Measurements from ENCODE around the gene SESTD1.

Gene SESTD1

GRCh38 chr2:179133016-179133415 is 131.6 kb downstream of the SESTD1 start:
- no peak overlapping the region for H3K4me3 ChIP-seq (ENCODE audit: low read length)
- TF ChIP-seq, protein P1, sequence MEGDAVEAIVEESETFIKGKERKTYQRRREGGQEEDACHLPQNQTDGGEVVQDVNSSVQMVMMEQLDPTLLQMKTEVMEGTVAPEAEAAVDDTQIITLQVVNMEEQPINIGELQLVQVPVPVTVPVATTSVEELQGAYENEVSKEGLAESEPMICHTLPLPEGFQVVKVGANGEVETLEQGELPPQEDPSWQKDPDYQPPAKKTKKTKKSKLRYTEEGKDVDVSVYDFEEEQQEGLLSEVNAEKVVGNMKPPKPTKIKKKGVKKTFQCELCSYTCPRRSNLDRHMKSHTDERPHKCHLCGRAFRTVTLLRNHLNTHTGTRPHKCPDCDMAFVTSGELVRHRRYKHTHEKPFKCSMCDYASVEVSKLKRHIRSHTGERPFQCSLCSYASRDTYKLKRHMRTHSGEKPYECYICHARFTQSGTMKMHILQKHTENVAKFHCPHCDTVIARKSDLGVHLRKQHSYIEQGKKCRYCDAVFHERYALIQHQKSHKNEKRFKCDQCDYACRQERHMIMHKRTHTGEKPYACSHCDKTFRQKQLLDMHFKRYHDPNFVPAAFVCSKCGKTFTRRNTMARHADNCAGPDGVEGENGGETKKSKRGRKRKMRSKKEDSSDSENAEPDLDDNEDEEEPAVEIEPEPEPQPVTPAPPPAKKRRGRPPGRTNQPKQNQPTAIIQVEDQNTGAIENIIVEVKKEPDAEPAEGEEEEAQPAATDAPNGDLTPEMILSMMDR (conservative IDR thresholded peaks at IDR 0.05; ENCODE audit: low read length): no peak
- DNase-seq (ENCODE audit: low read depth): no peak

DNA sequence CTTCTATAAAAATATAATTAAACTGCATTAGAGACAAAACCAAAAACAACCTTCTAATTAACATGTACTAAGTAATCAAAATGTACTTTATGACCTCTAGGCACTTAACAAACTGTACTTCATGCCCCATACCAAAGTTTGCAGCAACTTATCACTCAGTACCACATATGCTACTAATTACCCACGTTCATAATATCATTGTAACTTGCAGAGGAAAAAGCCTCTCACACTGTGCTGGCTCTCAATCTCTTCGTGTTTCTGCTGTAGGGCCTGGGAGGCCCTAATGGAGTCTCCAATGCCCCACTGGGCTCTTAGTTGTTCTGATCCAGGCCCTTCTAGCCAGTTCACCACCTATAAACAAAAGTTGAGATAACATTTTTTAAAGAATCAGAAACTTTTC is 132.6 kb downstream of the SESTD1 start:
- peak; percentile 25 for DNase-seq (ENCODE audit: low read depth)
- TF ChIP-seq, protein P1 (conservative IDR thresholded peaks at IDR 0.05; ENCODE audit: low read length): no peak
- no peak overlapping the region for H3K4me3 ChIP-seq (ENCODE audit: low read length)

DNA sequence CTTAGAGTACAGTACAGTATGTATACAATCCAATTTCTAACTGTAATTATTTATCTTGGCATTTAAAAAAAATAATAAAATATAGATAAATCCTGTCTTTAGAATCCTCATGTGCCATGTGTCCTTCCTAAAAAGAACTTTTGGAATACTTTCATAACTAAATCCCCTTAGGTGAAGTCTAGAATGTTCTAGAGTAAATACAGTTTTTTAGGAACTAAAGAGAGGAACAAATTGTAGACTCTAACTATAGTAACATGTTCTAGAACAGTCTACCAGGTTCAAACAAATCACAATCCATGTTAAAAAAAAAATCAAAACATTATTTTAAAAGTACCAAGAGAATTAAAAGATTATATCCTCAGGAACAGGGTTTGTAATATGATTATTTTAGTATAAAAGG is 134.1 kb downstream of the SESTD1 start:
- DNase-seq (ENCODE audit: low read depth): no peak
- H3K4me3 ChIP-seq (ENCODE audit: low read length): no peak overlapping the region
- TF ChIP-seq, protein P1 (conservative IDR thresholded peaks at IDR 0.05; ENCODE audit: low read length): no peak

DNA sequence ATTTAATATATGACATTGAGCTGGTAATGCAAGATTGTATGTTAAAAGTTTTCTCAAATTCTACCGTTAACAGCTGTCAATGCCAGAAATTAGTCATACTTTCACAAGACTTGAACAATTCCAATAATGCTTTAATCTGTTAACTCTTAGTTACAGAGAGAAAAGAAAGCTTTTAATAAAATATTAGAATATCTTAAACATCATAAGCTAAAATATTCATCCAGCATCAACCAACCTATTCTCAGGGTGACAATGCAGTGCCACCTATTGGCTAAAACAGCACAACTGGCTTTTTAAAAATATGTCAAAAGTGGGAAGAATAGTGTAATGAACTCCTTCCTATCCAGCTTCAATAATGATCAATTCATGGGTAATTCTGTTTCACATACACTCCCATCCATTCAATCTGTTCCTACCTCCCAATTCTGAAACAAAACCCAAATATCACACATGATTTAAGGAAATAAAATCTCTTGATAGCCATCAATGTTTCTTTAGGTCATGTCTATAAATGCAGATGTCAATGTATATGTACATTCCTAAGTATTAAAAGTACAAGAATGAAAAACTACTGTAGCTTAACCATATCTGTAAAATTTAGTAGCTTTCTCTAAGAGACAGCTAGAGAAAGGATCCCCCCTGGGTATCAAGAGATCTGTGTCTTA is 134.9 kb downstream of the SESTD1 start:
- no peak for DNase-seq (ENCODE audit: low read depth)
- TF ChIP-seq, protein P1 (conservative IDR thresholded peaks at IDR 0.05; ENCODE audit: low read length): peak; percentile 62

DNA sequence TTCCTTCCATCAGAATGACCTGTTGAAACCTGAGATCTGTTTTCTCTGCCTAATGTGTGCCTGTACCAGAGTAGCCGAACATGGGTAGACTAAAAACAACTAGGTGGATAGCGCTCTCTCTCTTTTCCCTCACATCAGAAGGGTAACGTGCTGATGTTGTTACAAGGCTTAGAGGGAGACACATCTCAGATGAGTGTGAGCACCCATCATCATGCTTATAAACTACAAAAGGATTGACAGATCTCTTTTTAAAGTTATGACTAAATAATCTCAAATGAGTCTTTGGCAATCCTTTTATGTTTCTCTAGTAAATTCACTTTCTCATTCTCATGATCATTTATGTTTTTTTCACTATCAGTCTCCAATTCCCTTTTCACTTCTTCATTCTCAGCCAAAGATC is 139.2 kb downstream of the SESTD1 start:
- TF ChIP-seq, protein P1 (conservative IDR thresholded peaks at IDR 0.05; ENCODE audit: low read length): no peak
- DNase-seq (ENCODE audit: low read depth): no peak
- no peak overlapping the region for H3K4me3 ChIP-seq (ENCODE audit: low read length)

More for the DNA sequence above, 134.9 kb downstream of the SESTD1 start:
- H3K4me3 ChIP-seq (ENCODE audit: low read length): no peak overlapping the region

GRCh38 chr2:179124282-179124681 is 140.3 kb downstream of the SESTD1 start:
- TF ChIP-seq, protein P1 (conservative IDR thresholded peaks at IDR 0.05; ENCODE audit: low read length): no peak
- no peak for DNase-seq (ENCODE audit: low read depth)
- no peak overlapping the region for H3K4me3 ChIP-seq (ENCODE audit: low read length)

DNA sequence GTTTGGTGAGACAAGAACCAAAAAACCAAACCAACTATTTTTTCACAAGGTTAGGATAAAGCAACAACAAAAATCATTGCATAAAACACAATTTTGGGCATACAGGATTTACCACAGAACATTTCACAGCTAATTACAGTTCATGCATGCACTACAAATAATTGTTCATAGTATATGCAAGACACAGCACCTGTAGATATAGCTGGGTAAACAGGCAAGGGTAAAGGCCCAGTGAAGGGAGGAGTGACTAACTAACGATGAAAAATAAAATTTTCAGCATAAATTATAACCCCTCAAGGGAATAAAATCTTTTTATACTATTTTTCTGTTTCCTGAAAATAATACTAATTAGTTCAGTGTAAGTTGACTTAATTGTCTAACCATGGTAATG is 141.4 kb downstream of the SESTD1 start:
- no peak overlapping the region for H3K4me3 ChIP-seq (ENCODE audit: low read length)
- TF ChIP-seq, protein P1 (conservative IDR thresholded peaks at IDR 0.05; ENCODE audit: low read length): no peak
- DNase-seq (ENCODE audit: low read depth): no peak

Measured in AG10803 (cell line).